ENCODE results near the gene NDC1.
A peak's percentile ranks its signal among the peaks of the same experiment; 100 is the strongest.
"Not testable (repeated sequence)": the region's sequence is repeated elsewhere in the genome, so short reads cannot be mapped to it uniquely, and the experiment has no call there.

NDC1 gene, protein sequence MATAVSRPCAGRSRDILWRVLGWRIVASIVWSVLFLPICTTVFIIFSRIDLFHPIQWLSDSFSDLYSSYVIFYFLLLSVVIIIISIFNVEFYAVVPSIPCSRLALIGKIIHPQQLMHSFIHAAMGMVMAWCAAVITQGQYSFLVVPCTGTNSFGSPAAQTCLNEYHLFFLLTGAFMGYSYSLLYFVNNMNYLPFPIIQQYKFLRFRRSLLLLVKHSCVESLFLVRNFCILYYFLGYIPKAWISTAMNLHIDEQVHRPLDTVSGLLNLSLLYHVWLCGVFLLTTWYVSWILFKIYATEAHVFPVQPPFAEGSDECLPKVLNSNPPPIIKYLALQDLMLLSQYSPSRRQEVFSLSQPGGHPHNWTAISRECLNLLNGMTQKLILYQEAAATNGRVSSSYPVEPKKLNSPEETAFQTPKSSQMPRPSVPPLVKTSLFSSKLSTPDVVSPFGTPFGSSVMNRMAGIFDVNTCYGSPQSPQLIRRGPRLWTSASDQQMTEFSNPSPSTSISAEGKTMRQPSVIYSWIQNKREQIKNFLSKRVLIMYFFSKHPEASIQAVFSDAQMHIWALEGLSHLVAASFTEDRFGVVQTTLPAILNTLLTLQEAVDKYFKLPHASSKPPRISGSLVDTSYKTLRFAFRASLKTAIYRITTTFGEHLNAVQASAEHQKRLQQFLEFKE

DNA sequence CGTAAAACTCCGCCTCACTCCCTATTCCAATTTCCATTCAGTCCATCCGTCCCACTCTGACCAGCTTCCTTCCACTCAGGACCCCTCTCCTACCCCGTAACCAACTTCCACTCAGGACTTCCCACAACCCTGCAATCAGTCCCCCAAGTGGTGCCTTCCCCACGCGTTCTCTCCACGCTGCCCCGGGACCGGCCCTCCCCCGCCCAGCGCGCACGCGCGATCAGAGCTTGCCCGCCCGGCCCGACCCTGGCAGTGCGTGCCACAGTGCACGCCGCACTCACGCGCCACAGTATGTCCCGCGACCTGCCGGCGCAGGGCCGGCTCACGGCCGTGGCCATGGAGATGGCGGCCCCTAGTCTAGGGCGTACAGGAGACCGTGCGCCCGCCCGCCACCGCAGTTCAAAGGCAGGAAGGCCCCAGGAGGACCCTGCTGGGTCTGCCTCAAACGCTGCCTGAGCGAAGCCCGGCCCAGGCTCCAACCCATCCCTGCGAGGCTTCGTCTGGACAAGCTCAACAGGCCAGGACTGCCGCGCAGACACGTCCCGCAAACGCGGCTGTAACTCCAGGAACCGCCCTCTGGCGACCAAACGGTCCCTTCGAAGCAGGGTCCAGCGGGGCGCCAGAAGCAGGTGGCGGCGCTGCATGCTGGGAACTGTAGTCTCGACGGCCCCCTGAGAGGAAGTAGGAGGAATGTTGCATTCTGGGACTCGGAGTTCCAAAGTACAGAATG, at the start of gene NDC1:
NDC1 (minus strand) TSS at position 373 of the 730 bp plus-strand sequence; CDS start at position 338, 35 bp downstream.
- TF ChIP-seq, protein P1, sequence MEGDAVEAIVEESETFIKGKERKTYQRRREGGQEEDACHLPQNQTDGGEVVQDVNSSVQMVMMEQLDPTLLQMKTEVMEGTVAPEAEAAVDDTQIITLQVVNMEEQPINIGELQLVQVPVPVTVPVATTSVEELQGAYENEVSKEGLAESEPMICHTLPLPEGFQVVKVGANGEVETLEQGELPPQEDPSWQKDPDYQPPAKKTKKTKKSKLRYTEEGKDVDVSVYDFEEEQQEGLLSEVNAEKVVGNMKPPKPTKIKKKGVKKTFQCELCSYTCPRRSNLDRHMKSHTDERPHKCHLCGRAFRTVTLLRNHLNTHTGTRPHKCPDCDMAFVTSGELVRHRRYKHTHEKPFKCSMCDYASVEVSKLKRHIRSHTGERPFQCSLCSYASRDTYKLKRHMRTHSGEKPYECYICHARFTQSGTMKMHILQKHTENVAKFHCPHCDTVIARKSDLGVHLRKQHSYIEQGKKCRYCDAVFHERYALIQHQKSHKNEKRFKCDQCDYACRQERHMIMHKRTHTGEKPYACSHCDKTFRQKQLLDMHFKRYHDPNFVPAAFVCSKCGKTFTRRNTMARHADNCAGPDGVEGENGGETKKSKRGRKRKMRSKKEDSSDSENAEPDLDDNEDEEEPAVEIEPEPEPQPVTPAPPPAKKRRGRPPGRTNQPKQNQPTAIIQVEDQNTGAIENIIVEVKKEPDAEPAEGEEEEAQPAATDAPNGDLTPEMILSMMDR (IDR thresholded peaks at IDR 0.05; ENCODE audit: extremely low read depth, missing control alignments) = no peak
- DNase-seq (ENCODE audit: low spot score) = peak; percentile 90

DNA sequence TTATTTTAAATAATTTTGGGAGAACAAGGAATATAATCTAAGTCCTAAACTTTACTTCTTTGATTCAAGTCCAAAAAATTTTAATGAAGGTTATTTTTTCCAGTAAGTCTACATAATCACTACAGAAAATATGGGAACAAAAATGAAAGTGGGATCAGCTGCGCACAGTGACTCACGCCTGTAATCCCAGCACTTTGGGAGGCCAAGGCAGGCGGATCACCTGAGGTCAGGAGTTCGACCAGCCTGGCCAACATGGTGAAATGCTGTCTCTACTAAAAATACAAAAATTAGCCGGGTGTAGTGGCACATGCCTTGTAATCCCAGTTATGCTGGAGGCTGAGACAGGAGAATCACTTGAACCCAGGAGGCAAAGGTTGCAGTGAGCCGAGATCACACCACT, 45.5 kb upstream of the NDC1 start:
- not testable (repeated sequence) for DNase-seq (ENCODE audit: low spot score)

DNA sequence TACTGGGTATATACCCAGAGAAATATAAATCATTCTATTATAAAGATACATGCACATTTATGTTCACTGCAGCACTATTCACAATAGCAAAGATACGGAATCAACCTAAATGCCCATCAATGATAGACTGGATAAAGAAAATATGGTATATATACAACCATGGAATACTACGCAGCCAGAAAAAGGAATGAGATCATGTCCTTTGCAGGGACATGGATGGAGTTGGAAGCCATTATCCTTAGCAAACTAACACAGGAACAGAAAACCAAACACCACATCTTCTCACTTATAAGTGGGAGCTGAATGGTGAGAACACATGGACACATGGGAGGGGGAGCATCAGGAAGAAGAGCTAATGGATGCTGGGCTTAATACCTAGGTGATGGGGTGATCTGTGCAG, 43.8 kb upstream of the NDC1 start:
- not testable (repeated sequence) for DNase-seq (ENCODE audit: low spot score)

DNA sequence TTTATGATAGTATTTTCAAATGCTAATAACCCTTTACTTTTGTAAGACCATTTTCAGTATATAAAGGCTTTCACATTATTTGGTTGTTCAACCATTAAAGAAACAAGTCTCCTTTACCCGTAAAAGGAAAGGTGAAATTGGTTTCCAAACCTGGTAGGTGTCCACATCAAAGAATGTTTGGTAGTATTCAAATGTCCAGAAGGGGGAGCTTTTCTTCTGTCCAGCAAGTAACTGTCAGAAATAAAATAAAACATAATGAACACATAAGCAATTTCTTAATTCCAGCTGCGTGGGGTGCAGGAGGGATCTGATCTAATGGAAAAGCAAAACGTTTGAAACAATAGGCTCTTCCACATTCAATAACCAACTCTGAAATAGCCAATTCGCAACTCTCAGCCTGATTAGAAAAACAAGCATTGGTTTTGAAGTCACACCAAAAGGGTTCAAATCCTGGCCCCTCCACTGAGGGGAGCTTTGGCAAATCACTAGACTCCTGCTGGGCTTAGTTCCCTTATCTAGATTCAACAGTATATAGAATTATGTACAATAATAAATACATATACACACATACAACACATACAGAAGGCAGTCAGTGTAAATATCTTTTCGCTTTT, 40.5 kb upstream of the NDC1 start:
- TF ChIP-seq, protein P1 (IDR thresholded peaks at IDR 0.05; ENCODE audit: extremely low read depth, missing control alignments) = peak; percentile 57
- DNase-seq (ENCODE audit: low spot score) = peak; percentile 47

DNA sequence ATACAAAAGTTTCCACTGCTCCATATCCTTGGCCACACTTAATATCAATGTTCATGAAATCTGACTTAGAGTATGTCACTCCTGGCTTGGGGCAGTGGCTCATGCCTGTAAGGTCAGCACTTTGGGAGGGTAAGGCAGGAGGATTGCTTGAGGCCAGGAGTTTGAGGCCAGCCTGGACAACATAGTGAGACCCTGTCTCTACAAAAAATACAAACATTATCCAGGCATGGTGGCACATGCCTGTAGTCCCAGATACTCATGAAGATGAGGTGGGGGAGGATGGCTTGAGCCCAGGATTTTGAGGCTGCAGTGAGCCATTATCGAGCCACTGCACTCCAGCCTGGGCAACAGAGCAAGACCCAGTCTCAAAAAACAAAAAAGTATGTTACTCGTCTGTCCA, 37.1 kb upstream of the NDC1 start:
- DNase-seq (ENCODE audit: low spot score) = not testable (repeated sequence)

DNA sequence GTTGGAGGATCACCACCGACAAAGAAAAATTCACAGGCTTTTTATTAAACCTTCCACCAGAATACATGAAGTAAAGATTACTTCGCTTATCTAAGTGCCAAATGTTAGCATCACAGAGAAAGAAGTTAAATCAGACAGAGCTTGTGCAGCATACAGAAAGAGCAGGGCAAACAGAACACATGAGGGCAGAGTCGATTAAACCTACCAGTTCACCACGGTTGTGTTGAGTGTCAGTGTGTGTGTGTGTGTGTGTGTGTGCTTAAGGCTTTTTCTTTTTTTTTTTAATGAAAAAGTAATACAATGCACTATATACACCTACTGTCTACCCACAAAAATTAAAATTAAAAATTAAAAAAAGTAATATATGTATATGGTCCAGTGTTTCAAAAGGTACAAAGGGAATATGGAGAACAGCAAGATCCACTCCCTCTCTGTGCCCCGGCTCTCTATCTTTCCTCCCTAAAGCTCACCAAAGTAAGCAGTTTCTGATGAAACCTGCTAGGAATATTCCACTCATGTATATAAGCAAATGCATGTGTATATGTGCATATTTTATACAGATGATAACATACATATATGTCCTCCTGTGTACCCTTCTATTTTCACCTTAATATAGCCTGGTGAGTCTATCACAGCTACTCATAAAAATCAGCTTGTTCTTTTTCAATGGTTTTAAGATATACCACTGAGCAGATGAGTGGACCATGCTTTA, 33.8 kb upstream of the NDC1 start:
- no peak for DNase-seq (ENCODE audit: low spot score)
- TF ChIP-seq, protein P1 (IDR thresholded peaks at IDR 0.05; ENCODE audit: extremely low read depth, missing control alignments) = no peak

DNA sequence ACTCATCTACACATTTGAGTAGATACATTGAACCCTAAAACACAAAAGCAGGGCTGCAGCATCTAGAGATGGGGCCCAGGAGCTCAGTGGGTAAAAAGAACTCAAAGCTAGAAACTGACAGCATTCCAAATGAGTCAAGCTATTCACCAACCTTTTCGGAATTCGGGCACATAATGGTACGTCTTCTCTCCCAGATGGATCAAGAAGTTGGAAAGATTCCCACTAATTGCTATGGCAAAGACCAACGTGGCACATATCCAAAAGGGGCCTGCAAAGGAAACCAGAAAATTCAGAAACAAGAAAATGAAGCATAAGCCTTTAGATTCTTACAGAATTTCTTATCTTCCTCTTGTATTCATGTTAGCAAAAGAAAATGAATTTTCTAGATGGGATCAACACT, 33.1 kb upstream of the NDC1 start:
- TF ChIP-seq, protein P1 (IDR thresholded peaks at IDR 0.05; ENCODE audit: extremely low read depth, missing control alignments) = no peak
- no peak for DNase-seq (ENCODE audit: low spot score)

DNA sequence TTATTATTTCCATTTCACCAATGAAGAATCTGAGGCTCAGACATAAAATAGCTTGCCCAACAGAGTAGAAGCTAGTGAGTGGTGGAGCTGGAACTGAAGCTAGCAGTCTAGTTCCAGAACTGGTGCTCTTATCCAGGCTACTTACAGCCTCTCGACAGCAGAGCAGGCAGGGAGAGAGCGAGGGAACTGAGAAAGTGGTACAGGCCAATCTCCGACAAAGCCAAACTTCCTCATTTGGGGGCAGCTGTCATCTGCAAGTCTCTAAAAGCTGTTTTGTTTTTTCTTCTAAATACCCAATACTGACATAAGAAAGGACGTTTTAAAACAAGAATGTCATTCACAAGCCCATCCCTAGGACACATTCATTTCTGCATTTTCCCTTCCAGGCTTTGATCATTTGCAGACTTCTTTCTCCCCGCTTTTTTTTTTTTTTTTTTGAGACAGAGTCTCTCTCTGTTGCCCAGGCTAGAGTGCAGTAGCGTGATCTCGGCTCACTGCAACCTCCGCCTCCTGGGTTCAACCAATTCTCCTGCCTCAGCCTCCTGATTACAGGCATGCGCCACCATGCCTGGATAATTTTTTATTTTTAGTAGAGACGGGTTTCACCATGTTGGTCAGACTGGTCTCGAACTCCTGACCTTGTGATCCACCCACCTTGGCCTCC, 31.5 kb upstream of the NDC1 start:
- DNase-seq (ENCODE audit: low spot score) = peak; percentile 26
- TF ChIP-seq, protein P1 (IDR thresholded peaks at IDR 0.05; ENCODE audit: extremely low read depth, missing control alignments) = no peak
